GM23248 (cell line): Measurements from ENCODE around the gene PLXDC2. TPM values are rescaled to one million over a fixed set of nuclear protein-coding genes. Genes with fewer than 3 reads are reported as not detected.

Experiments
- DNase-seq: peaks from one replicate; pipeline ENCODE4 v3.0.0-alpha.2; 2015
- H2AFZ ChIP-seq: fragments of 200-600 bp; sonication (generic); 2 replicates; pipeline ENCODE4 v1.6.1; 2016; ENCODE audit warnings: antibody characterized with exemption
- H3F3A ChIP-seq: fragments of 200-600 bp; sonication (generic); 2 replicates; pipeline ENCODE4 v1.6.1; 2016; ENCODE audit warnings: mild to moderate bottlenecking, antibody characterized with exemption, mixed run types; ENCODE audit not compliant: insufficient read depth
- H3K27ac ChIP-seq: fragments of 200-600 bp; sonication (generic); 2 replicates; pipeline ENCODE4 v1.5.1; 2016; ENCODE audit warnings: mild to moderate bottlenecking
- H3K27me3 ChIP-seq: fragments of 200-600 bp; sonication (generic); replicated peaks from 2 replicates; pipeline ENCODE4 v1.6.1; 2016; ENCODE audit warnings: mild to moderate bottlenecking; ENCODE audit not compliant: insufficient read depth
- H3K36me3 ChIP-seq: fragments of 200-600 bp; sonication (generic); 2 replicates; pipeline ENCODE4 v1.6.1; 2016; ENCODE audit warnings: low read depth, mild to moderate bottlenecking
- H3K4me1 ChIP-seq: fragments of 200-600 bp; sonication (generic); 2 replicates; pipeline ENCODE4 v1.6.1; 2016; ENCODE audit warnings: mild to moderate bottlenecking; ENCODE audit not compliant: insufficient read depth
- H3K4me2 ChIP-seq: fragments of 200-600 bp; sonication (generic); one replicate; pipeline ENCODE4 v1.6.1; 2016; ENCODE audit warnings: mild to moderate bottlenecking; ENCODE audit not compliant: unreplicated experiment
- H3K4me3 ChIP-seq: fragments of 200-600 bp; sonication (generic); 2 replicates; pipeline ENCODE4 v1.5.1; 2016; ENCODE audit warnings: mild to moderate bottlenecking
- H3K79me2 ChIP-seq: fragments of 200-600 bp; sonication (generic); 2 replicates; pipeline ENCODE4 v1.6.1; 2016; ENCODE audit warnings: mild to moderate bottlenecking; ENCODE audit not compliant: insufficient read depth
- H3K9ac ChIP-seq: fragments of 200-600 bp; sonication (generic); 2 replicates; pipeline ENCODE4 v1.6.1; 2016; ENCODE audit warnings: mild to moderate bottlenecking
- H3K9me2 ChIP-seq: fragments of 200-600 bp; sonication (generic); 2 replicates; pipeline ENCODE4 v1.6.1; 2016; ENCODE audit warnings: mixed run types, mild to moderate bottlenecking, moderate library complexity; ENCODE audit not compliant: insufficient read depth
- H3K9me3 ChIP-seq: fragments of 200-600 bp; sonication (generic); one replicate; pipeline ENCODE4 v1.6.1; 2017; ENCODE audit warnings: low read depth
- H4K20me1 ChIP-seq: fragments of 200-600 bp; sonication (generic); 2 replicates; pipeline ENCODE4 v1.6.0; 2016; ENCODE audit not compliant: insufficient read depth
- EZH2 ChIP-seq: fragments of 200-600 bp; sonication (generic); IDR thresholded peaks from 2 replicates; pipeline ENCODE4 v1.6.1; 2018; ENCODE audit warnings: antibody characterized with exemption, mild to moderate bottlenecking; ENCODE audit not compliant: insufficient read depth, poor library complexity, severe bottlenecking
- EZH2phosphoT487 ChIP-seq: fragments of 200-600 bp; sonication (generic); IDR thresholded peaks from 2 replicates; pipeline ENCODE4 v1.6.1; 2018; ENCODE audit warnings: antibody characterized with exemption, moderate library complexity, mild to moderate bottlenecking, low read depth; ENCODE audit not compliant: insufficient read depth
- WGBS, 2 experiments: methylation state at CpG; one replicate each; pipeline ENCODE4 v1.1.6; 2015 to 2017; ENCODE audit warnings: low lambda C conversion rate in 2 of 2, low coverage in 1 of 2; ENCODE audit errors: missing lambda C conversion rate in 2 of 2; 5-methylcytosine and 5-hydroxymethylcytosine counted together
- in situ Hi-C: fragments of 300-500 bp; cut with MboI; formaldehyde crosslinking; loops from 2 replicates; pipeline ENCODE4 v1.15.0; 2020
- polyA plus RNA-seq: library from polyadenylated mRNA; unstranded; fragments of >200 nt; fragmentation: Nextera tagmentation; extraction: Ambion mirVana; gene quantifications from 2 replicates; pipeline ENCODE4 v1.2.1, GENCODE V29; 2016
- total RNA-seq: library from RNA; depleted of rRNA; stranded (reverse); fragments of >200 nt; shearing (Covaris generic); gene quantifications from 2 replicates; pipeline ENCODE4 v1.2.3, GENCODE V29; 2014

Gene PLXDC2
- total and polyA plus RNA-seq, 2 experiments from 2014 or later = 0.81 to 2.3 TPM

DNA sequence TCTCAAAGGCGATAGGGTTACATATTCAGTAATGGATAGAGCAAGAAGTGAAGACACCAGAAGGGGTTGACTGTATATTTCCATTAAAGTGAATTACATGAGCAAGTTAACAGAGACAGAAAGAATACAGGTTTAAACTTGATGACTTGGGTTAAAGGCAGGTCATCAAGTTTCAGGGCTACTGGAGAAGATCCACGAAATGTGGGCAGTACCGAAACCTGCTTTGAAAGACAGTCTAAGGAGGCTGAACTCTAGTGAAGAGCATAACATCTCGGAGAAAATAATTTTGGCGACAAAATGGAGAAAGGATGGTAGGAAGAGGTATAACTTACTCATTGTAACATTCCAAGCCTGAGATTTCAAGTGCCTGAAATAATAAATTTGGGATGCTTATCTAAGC lies 26.6 kb upstream of the PLXDC2 start:
- no peak for DNase-seq
- Histone ChIP-seq H3K27me3 (no peaks in the 10 kb centered on the region), H3K27ac (no peak overlapping the region), H3K9me3 (no peaks in the 10 kb centered on the region), H3K4me1 (no peaks in the 10 kb centered on the region), H3K4me3 (no peak overlapping the region), H3F3A (no peaks in the 10 kb centered on the region), H3K79me2 (no peaks in the 10 kb centered on the region), H3K9me2 (no peaks in the 10 kb centered on the region), H3K36me3 (no peaks in the 10 kb centered on the region), H4K20me1 (no peaks in the 10 kb centered on the region), H3K9ac (no peak overlapping the region), H3K4me2 (no peak overlapping the region), H2AFZ (no peak overlapping the region)
- TF ChIP-seq EZH2phosphoT487 (no peak), EZH2 (no peak)
- WGBS, 2 experiments = 80 to 83% methylated on average over 5 of the region's 5 CpGs
- in situ Hi-C loops = loop anchor here (10.0 to 25.0 kb wide), 2 partner anchors 375 to 1102 kb away; no protein-coding TSS in a partner anchor

DNA sequence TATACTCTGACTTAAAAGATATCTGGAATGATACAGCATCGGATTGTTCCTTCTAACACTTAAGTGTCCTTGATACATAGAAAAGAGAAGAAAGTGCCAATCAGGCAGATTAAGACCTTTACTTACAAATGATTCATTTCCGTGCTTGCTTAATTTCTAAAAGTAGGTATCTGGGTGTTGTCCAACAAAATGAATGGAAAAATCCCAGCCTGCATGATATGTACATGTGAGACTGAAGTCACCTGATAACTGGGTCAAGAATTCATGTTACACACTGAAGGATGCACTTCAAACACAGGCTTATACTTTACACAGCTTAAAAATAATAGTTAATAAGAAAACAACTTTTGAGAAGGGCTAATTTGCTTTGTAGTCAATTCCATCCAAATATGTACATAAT lies 25.2 kb upstream of the PLXDC2 start:
- Histone ChIP-seq H3K79me2 (no peaks in the 10 kb centered on the region), H3F3A (no peaks in the 10 kb centered on the region), H3K4me3 (no peak overlapping the region), H3K9me3 (no peaks in the 10 kb centered on the region), H3K27ac (no peak overlapping the region), H3K9me2 (no peaks in the 10 kb centered on the region), H2AFZ (no peak overlapping the region), H3K4me1 (no peaks in the 10 kb centered on the region), H4K20me1 (no peaks in the 10 kb centered on the region), H3K27me3 (no peaks in the 10 kb centered on the region), H3K9ac (no peak overlapping the region), H3K4me2 (no peak overlapping the region), H3K36me3 (no peaks in the 10 kb centered on the region)
- no peak for TF ChIP-seq EZH2
- no peak for TF ChIP-seq EZH2phosphoT487
- 81 to 83% methylated on average over 2 of the region's 2 CpGs for WGBS, 2 experiments
- no peak for DNase-seq
- in situ Hi-C loops = loop anchor here (25.0 kb wide), 1 partner anchor 1104 kb away; no protein-coding TSS in a partner anchor

DNA sequence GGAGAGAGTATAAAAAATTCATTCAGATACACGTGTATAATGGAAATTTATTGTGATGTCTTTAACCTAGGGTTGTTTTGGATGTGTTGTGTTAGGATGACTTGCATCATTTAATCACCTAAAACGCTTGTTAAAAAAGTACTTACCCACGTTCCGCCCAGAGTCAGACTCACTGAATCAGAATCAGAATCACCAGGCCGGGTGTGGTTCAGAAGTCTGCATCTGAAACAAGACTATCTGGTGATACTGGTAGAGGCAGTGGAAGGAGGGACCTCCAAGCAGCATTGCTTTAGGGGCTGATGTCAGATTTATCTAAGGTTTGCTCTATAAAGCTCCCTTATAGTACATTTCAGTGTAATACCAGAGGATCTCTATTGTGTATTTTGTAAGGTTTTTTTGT lies 20.5 kb upstream of the PLXDC2 start:
- H3K4me3 ChIP-seq = no peak overlapping the region
- no peaks in the 10 kb centered on the region for H3K9me2 ChIP-seq
- H3K36me3 ChIP-seq = no peaks in the 10 kb centered on the region
- H2AFZ ChIP-seq = no peak overlapping the region
- 58 to 68% methylated on average over 5 of the region's 5 CpGs for WGBS, 2 experiments
- in situ Hi-C loops = loop anchor here (25.0 kb wide), 1 partner anchor 1108 kb away; no protein-coding TSS in a partner anchor
- no peak overlapping the region for H3K4me2 ChIP-seq
- no peaks in the 10 kb centered on the region for H3K79me2 ChIP-seq
- H3K27ac ChIP-seq = no peak overlapping the region
- H3K9me3 ChIP-seq = no peaks in the 10 kb centered on the region
- DNase-seq = no peak
- H3K4me1 ChIP-seq = no peaks in the 10 kb centered on the region
- H3K9ac ChIP-seq = no peak overlapping the region
- H3F3A ChIP-seq = no peaks in the 10 kb centered on the region
- H3K27me3 ChIP-seq = no peaks in the 10 kb centered on the region
- no peaks in the 10 kb centered on the region for H4K20me1 ChIP-seq
- TF ChIP-seq EZH2phosphoT487 (no peak), EZH2 (no peak)

DNA sequence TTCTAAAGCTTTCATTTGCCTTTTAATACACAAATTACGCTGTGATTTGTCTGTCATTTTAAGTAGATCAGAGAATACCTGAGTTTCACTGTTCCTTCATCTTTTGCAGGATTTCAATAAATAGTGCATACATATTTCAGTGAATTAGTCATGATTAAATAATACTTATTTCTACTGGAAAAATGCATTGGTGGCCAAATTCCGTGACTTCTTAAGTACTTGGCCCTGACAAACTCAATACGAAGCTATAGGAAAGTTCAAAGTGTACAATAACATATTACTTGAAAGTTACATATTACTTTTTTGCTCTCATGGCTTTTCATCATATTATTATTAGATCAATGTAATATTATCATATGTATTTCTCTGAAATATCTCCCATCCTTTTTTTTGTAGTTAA lies 16.1 kb upstream of the PLXDC2 start:
- Histone ChIP-seq H3K27ac (no peak overlapping the region), H3K27me3 (no peaks in the 10 kb centered on the region), H3K9me2 (no peaks in the 10 kb centered on the region), H3K79me2 (no peaks in the 10 kb centered on the region), H3K4me2 (no peak overlapping the region), H2AFZ (no peak overlapping the region), H3K36me3 (no peaks in the 10 kb centered on the region), H3K9ac (no peak overlapping the region), H4K20me1 (no peaks in the 10 kb centered on the region), H3K9me3 (no peaks in the 10 kb centered on the region), H3K4me3 (no peak overlapping the region), H3K4me1 (no peaks in the 10 kb centered on the region), H3F3A (no peaks in the 10 kb centered on the region)
- 52 to 68% methylated on average over 3 of the region's 3 CpGs for WGBS, 2 experiments
- no peak for DNase-seq
- in situ Hi-C loops = no loop called here
- TF ChIP-seq EZH2phosphoT487 (no peak), EZH2 (no peak)

DNA sequence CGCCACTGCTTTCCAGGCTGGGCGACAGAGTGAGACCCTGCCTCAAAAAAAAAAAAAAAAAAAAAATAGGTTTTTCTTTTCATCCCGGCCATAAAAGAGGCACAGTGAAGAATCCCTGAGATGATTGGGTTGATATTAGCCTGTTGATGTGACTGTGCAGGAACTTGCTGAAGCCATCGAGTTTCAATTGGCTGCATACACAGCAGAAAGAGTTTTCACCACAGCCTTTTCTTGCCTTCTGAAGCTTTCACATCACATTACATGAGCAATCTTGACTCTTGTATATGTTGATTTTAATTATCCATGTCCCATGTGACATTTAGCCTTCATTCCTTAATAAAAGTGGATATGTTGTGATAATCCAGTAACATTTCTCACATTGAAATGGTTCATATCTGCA lies 14.9 kb upstream of the PLXDC2 start:
- no peaks in the 10 kb centered on the region for H3K27me3 ChIP-seq
- no peaks in the 10 kb centered on the region for H3K9me2 ChIP-seq
- H4K20me1 ChIP-seq = 0 out of 2 replicates have a peak, but pooled peaks cover 4% of the 10 kb centered on the region
- H3K4me2 ChIP-seq = no peak overlapping the region
- TF ChIP-seq EZH2 = no peak
- TF ChIP-seq EZH2phosphoT487 = no peak
- H3K9me3 ChIP-seq = no peaks in the 10 kb centered on the region
- DNase-seq = no peak
- no peaks in the 10 kb centered on the region for H3F3A ChIP-seq
- no peaks in the 10 kb centered on the region for H3K4me1 ChIP-seq
- in situ Hi-C loops = no loop called here
- H3K9ac ChIP-seq = no peak overlapping the region
- H3K27ac ChIP-seq = no peak overlapping the region
- no peak overlapping the region for H3K4me3 ChIP-seq
- no peaks in the 10 kb centered on the region for H3K79me2 ChIP-seq
- H3K36me3 ChIP-seq = no peaks in the 10 kb centered on the region
- no peak overlapping the region for H2AFZ ChIP-seq
- 63 to 71% methylated on average over 4 of the region's 4 CpGs for WGBS, 2 experiments
